ENCODE data around the gene CRK.
"Not testable (repeated sequence)": the region's sequence is repeated elsewhere in the genome, so short reads cannot be mapped to it uniquely, and the experiment has no call there.

CRK gene

DNA sequence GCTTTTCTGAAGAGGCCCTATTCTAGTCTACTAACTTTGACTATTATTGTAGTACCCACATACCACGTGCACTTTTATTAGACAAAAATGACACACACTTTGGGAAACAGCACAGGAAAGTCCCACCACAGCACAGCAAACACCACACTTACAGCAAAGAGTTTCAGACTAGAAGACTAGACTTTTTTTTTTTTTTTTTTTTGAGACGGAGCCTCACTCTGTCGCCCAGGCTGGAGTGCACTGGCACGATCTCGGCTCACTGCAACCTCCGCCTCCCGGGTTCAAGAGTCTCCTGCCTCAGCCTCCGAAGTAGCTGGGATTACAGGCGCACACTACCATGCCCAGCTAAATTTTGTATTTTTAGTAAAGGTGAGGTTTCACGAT lies 76.1 kb downstream of the CRK start:
- no peak for DNase-seq

DNA sequence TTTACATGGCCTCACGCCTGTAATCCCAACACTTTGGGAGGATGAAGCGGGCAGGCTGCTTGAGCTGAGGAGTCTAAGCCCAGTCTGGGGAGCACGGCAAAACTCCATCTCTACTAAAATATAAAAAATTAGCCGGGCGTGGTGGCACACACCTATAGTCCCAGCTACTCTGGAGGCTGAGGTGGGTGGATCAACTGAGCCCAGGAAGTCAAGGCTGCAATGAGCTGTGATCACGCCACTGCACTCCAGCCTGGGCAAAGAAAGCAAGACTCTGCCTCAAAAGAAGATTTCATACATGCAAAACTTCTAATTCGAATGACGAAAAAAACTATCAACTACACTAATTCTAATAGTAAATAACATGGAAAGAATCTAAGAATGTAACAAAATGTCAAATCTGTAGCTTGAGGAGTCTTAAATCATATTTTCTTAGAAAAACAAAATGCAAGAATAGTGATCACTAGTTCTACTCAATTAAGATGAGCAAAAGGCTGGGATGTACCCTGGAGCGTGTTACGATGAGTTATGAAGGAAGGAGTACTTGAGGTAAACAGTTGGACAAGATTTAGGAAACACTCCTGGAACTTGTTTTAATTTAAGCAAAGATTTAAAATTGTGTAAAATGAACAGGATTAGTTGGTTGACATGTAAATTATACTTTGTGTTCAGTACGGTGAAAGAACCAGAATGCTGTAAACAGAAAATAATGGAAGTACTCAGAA lies 76.7 kb downstream of the CRK start:
- DNase-seq: no peak

DNA sequence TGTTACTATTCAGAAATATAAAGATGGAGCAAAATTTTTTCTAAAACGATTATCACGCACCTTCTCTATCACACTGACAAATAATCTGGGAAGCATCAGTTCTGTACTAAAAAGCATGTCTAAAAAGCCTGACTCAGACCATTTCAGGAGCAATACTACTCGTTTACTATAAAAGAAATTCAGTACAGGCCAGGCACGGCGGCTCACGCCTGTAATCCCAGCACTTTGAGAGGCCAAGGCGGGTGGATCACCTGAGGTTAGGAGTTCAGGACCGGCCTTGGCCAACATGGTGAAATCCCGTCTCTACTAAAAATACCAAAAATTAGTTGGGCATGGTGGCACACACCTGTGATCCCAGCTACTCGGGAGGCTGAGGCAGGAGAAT lies 77.6 kb downstream of the CRK start:
- DNase-seq: not testable (repeated sequence)

DNA sequence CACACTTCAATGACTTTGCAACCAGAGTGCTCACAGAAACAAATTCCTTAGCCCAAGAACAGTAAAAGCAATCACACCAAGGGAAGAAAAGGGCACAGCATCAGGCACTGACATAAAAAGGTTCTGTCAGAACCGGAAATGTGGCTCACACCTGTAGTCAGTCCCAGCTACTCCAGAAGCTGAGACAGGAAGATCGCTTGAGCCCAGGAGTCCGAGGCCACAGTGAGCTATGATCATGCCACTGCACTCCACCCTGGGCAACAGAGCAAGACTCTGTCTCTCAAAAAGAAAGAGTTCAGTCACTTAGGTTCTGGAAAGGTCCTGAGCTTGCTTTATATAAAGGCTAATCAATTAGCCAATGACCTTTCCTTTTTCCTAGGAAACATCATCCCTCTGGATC lies 78.7 kb downstream of the CRK start:
- no peak for DNase-seq

- no peak for DNase-seq
Measured at GRCh38 chr17:1376061-1376460, 80.0 kb downstream of the CRK start.

DNA sequence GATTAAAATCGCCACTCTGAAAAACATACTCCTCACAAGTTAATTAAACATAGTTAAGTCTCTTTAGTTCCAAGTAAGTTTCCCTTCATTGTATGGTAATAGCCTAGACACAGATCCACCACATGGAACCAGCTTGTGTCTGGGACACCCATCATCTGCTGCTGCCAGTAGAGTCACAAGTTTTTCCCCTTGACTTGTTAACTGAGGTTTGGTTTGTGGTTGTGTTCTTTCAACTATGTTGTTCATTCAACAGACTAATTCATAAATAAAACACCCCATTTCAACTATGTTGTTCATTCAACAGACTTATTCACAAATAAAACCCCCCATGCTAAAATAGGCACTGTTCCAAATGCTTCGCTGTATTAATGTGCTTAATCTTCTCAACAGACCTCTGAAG lies 80.4 kb downstream of the CRK start:
- DNase-seq: no peak

- DNase-seq: no peak
Measured at GRCh38 chr17:1374431-1375177, 81.4 kb downstream of the CRK start.

DNA sequence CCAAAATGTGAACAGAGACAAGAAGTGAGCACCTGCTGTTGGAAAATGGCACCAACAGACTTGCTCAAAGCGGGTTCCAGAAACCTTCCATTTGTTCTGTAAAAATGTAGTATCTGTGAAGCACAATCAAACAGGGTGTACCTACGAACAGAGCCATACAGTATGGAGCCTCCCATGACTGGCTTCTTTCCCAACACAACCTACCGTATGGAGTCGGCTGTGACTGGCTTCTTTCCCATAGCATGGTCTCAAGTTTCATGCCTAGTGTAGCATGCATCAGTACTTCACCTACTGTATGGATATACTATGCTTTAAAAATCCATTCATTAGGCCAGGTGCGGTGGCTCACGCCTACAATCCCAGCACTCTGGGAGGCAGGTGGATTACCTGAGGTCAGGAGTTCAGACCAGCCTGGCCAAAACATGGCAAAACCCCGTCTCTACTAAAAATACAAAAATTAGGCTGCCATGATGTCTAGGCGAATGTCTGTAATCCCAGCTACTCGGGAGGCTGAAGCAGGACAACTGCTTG lies 82.3 kb downstream of the CRK start:
- no peak for DNase-seq

DNA sequence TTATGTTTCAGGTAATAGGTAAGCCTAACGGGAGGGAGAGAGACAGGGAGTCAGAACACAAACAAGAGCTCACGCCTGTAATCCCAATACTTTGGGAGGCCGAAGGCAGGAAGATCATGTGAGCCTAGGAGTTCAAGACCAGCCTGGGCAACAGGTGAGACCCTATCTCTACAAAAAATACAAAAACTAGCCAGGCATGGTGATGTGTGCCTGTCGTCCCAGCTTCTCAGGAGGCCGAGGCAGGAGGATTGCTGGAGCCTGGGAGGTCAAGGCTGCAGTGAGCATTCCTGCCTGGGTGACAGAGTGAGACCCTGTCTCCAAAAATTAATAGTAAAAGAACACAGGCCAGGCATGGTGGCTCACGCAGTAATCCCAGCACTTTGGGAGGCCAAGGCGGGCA lies 83.4 kb downstream of the CRK start:
- DNase-seq: no peak

DNA sequence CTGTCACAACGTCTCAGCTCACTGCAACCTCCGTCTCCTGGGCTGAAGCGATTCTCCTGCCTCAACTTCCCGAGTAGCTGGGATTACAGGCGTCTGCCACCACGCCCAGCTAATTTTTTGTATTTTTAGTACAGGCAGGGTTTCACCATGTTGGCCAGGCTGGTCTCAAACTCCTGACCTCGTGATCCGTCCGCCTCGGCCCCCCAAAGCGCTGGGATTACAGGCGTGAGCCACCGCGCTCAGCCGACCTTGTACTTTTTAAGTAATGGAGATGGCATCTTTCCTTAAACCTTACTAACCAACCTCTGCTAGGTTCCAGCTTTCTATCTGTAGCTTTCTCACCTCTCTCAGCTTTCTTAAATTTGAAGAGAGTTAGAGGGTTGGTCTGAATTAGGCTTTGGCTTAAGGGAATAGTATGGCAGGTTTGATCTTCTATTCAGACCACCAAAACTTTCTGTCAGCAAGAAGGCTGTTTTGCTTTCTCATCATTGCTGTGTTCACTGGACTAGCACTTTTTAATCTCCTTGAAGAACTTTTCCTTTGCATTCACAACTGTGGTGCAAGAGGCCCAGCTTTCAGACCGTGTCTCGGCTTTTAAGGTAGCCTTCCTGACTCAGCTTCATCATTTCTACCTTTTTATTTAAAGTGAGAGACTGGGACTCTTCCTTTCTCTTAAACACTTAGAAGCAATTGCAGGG lies 84.0 kb downstream of the CRK start:
- DNase-seq: no peak
